Hepatocyte (in vitro differentiated cells): ENCODE results near the gene MTHFD1L. TPM values are rescaled to one million over a fixed set of nuclear protein-coding genes. Genes with fewer than 3 reads are reported as not detected.
A peak's percentile ranks its signal among the peaks of the same experiment; 100 is the strongest.

Source experiments
- DNase-seq: peaks from one replicate; pipeline ENCODE4 v3.0.0-alpha.2; 2016; ENCODE audit warnings: low spot score
- H2AFZ ChIP-seq: fragments of 200-600 bp; sonication (generic); 2 replicates; pipeline ENCODE4 v1.6.0; 2016; ENCODE audit warnings: antibody characterized with exemption, mild to moderate bottlenecking
- H3K27ac ChIP-seq: fragments of 200-600 bp; sonication (generic); 2 replicates; pipeline ENCODE4 v1.5.1; 2016; ENCODE audit warnings: mild to moderate bottlenecking
- H3K27me3 ChIP-seq: fragments of 200-600 bp; sonication (generic); 2 replicates; pipeline ENCODE4 v1.6.1; 2016
- H3K36me3 ChIP-seq: fragments of 200-600 bp; sonication (generic); replicated peaks from 2 replicates; pipeline ENCODE4 v1.5.1; 2016; ENCODE audit warnings: low read depth; ENCODE audit not compliant: insufficient read depth
- H3K4me1 ChIP-seq: fragments of 200-600 bp; sonication (generic); 2 replicates; pipeline ENCODE4 v1.5.1; 2016; ENCODE audit warnings: mild to moderate bottlenecking, moderate library complexity; ENCODE audit not compliant: insufficient read depth
- H3K4me2 ChIP-seq: fragments of 200-600 bp; sonication (generic); 2 replicates; pipeline ENCODE4 v1.6.0; 2016
- H3K4me3 ChIP-seq: fragments of 200-600 bp; sonication (generic); 2 replicates; pipeline ENCODE4 v1.5.1; 2016; ENCODE audit warnings: mild to moderate bottlenecking
- H3K79me2 ChIP-seq: fragments of 200-600 bp; sonication (generic); 2 replicates; pipeline ENCODE4 v1.6.0; 2017; ENCODE audit warnings: mild to moderate bottlenecking
- H3K9me2 ChIP-seq: fragments of 200-600 bp; sonication (generic); replicated peaks from 2 replicates; pipeline ENCODE4 v1.6.0; 2017; ENCODE audit warnings: mild to moderate bottlenecking; ENCODE audit not compliant: insufficient read depth
- H3K9me3 ChIP-seq: fragments of 200-600 bp; sonication (generic); 2 replicates; pipeline ENCODE4 v1.5.1; 2016; ENCODE audit warnings: low read depth, mild to moderate bottlenecking
- H4K20me1 ChIP-seq: fragments of 200-600 bp; sonication (generic); 2 replicates; pipeline ENCODE4 v1.6.0; 2016; ENCODE audit warnings: mild to moderate bottlenecking; ENCODE audit not compliant: insufficient read depth, poor library complexity, severe bottlenecking
- EZH2 ChIP-seq: fragments of 200-600 bp; sonication (generic); IDR thresholded peaks from 2 replicates; pipeline ENCODE4 v1.6.1; 2016; ENCODE audit warnings: antibody characterized with exemption, mild to moderate bottlenecking, borderline replicate concordance
- EZH2phosphoT487 ChIP-seq: fragments of 200-600 bp; sonication (generic); IDR thresholded peaks from one replicate; pipeline ENCODE4 v1.6.1; 2018; ENCODE audit warnings: antibody characterized with exemption, mild to moderate bottlenecking, low read depth, moderate library complexity; ENCODE audit not compliant: unreplicated experiment, severe bottlenecking
- WGBS: methylation state at CpG from one replicate; pipeline ENCODE4 v1.1.6; 2016; ENCODE audit warnings: low lambda C conversion rate; ENCODE audit errors: missing lambda C conversion rate; 5-methylcytosine and 5-hydroxymethylcytosine counted together
- polyA plus RNA-seq: library from polyadenylated mRNA; unstranded; fragments of >200 nt; fragmentation: Nextera tagmentation; extraction: Ambion mirVana; gene quantifications from 2 replicates; pipeline ENCODE4 v1.2.1, GENCODE V29; 2016
- total RNA-seq: library from RNA; depleted of rRNA; stranded (reverse); fragments of >200 nt; gene quantifications from 2 replicates; pipeline ENCODE4 v1.2.3, GENCODE V29; 2014
- TF ChIP-seq, protein P1 (sequence below): fragments of 200-600 bp; sonication (generic); IDR thresholded peaks from 2 replicates; pipeline ENCODE4 v1.5.1; 2016; ENCODE audit warnings: antibody characterized with exemption, mild to moderate bottlenecking; ENCODE audit not compliant: poor library complexity

Gene MTHFD1L
- total and polyA plus RNA-seq, 2 experiments from 2014 or later: 28.4 to 30.8 TPM

DNA sequence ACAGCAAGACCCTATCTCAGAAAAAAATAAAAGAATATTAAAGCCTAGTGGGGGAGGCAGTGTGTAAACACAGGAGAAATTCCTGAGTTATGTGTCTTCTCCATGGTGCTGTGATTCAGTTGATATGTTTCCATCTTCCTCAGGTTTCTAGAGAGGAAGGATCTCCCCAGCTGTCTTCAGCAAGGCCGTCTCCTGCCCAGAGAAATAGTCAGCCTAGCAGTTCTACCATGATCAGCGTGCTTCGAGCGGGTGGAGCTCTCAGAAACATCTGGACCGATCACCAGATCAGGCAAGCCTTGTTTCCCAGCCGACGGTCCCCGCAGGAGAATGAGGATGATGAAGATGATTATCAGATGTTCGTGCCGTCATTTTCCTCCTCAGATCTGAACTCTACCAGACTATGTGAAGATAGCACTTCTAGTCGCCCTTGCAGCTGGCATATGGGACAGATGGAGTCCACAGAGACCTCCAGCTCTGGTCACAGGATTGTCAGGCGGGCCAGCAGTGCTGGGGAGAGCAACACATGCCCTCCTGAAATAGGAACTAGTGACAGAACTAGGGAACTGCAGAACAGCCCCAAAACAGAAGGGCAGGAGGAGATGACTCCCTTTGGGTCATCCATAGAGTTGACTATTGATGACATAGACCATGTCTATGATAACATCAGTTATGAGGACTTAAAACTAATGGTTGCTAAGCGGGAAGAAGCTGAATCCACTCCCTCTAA, 34.9 kb upstream of the MTHFD1L start:
- no peak overlapping the region for H3K27ac ChIP-seq
- H3K4me3 ChIP-seq: no peak overlapping the region
- 96% methylated on average over 13 of the region's 13 CpGs for WGBS
- H3K36me3 ChIP-seq: no peaks in the 10 kb centered on the region
- no peak for TF ChIP-seq EZH2
- TF ChIP-seq EZH2phosphoT487: no peak
- TF ChIP-seq, protein P1, sequence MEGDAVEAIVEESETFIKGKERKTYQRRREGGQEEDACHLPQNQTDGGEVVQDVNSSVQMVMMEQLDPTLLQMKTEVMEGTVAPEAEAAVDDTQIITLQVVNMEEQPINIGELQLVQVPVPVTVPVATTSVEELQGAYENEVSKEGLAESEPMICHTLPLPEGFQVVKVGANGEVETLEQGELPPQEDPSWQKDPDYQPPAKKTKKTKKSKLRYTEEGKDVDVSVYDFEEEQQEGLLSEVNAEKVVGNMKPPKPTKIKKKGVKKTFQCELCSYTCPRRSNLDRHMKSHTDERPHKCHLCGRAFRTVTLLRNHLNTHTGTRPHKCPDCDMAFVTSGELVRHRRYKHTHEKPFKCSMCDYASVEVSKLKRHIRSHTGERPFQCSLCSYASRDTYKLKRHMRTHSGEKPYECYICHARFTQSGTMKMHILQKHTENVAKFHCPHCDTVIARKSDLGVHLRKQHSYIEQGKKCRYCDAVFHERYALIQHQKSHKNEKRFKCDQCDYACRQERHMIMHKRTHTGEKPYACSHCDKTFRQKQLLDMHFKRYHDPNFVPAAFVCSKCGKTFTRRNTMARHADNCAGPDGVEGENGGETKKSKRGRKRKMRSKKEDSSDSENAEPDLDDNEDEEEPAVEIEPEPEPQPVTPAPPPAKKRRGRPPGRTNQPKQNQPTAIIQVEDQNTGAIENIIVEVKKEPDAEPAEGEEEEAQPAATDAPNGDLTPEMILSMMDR: no peak
- no peak for DNase-seq
- no peaks in the 10 kb centered on the region for H4K20me1 ChIP-seq
- no peak overlapping the region for H3K4me2 ChIP-seq
- no peaks in the 10 kb centered on the region for H3K79me2 ChIP-seq
- no peaks in the 10 kb centered on the region for H3K9me2 ChIP-seq
- no peak overlapping the region for H2AFZ ChIP-seq
- no peaks in the 10 kb centered on the region for H3K4me1 ChIP-seq
- no peaks in the 10 kb centered on the region for H3K9me3 ChIP-seq
- H3K27me3 ChIP-seq: no peaks in the 10 kb centered on the region

DNA sequence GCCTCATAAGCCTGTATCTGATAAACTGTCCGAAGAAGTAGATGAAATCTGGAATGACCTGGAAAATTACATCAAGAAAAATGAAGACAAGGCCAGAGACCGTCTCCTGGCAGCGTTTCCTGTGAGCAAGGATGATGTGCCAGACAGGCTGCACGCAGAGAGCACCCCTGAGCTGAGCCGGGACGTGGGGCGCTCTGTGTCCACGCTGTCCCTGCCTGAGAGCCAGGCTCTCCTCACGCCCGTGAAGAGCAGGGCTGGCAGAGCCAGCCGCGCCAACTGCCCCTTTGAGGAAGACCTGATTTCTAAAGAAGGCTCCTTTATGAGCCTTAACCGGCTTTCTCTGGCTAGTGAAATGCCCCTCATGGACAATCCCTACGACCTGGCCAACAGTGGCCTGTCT, 33.9 kb upstream of the MTHFD1L start:
- Histone ChIP-seq H3K27ac (no peak overlapping the region), H3K36me3 (no peaks in the 10 kb centered on the region), H2AFZ (no peak overlapping the region), H3K79me2 (no peaks in the 10 kb centered on the region), H3K9me3 (no peaks in the 10 kb centered on the region), H3K9me2 (no peaks in the 10 kb centered on the region), H3K4me1 (no peaks in the 10 kb centered on the region), H3K4me3 (no peak overlapping the region), H3K4me2 (no peak overlapping the region), H4K20me1 (no peaks in the 10 kb centered on the region), H3K27me3 (no peaks in the 10 kb centered on the region)
- TF ChIP-seq EZH2 (no peak), EZH2phosphoT487 (no peak)
- TF ChIP-seq, protein P1: no peak
- no peak for DNase-seq
- WGBS: 95% methylated on average over 14 of the region's 14 CpGs

DNA sequence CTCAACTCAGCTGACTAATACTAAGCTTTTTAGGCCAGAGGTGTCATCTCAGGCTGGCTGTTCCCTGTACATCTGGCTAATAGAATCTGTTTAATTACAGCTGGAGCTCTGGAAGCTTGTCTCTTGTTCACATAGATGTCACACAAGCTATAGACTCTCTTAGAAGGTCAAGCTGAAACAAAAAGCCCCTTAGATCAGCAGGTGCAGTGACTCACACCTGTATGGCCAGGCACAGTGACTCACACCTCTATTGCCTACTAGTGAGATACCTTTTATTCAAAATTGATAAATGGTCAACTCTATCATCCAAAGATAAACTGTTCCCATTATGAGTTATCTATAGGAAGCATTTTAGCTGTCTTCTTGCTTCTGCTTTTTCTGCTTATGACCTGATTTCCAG, 29.9 kb upstream of the MTHFD1L start:
- no peaks in the 10 kb centered on the region for H4K20me1 ChIP-seq
- peak overlapping the region; percentile 6 for H3K27ac ChIP-seq
- no peak overlapping the region for H3K4me2 ChIP-seq
- H3K79me2 ChIP-seq: no peaks in the 10 kb centered on the region
- no peaks in the 10 kb centered on the region for H3K9me3 ChIP-seq
- no peaks in the 10 kb centered on the region for H3K27me3 ChIP-seq
- no peak overlapping the region for H2AFZ ChIP-seq
- no peaks in the 10 kb centered on the region for H3K4me1 ChIP-seq
- H3K36me3 ChIP-seq: no peaks in the 10 kb centered on the region
- TF ChIP-seq, protein P1: no peak
- no peak for TF ChIP-seq EZH2
- no peak for TF ChIP-seq EZH2phosphoT487
- DNase-seq: peak; percentile 45
- no peak overlapping the region for H3K4me3 ChIP-seq
- H3K9me2 ChIP-seq: no peaks in the 10 kb centered on the region
